Parathyroid adenoma (tissue), 2 donors: ENCODE results near the gene CDC42.

Source experiments
- H2AFZ ChIP-seq: fragments of 300-600 bp; sonication (generic); one replicate; pipeline ENCODE4 v1.7.0; 2017; ENCODE audit warnings: antibody characterized with exemption, mild to moderate bottlenecking
- H3K27ac ChIP-seq: fragments of 300-600 bp; sonication (generic); one replicate; pipeline ENCODE4 v1.7.0; 2017
- H3K27me3 ChIP-seq: fragments of 300-600 bp; sonication (generic); one replicate; pipeline ENCODE4 v1.7.0; 2017; ENCODE audit warnings: low read length; ENCODE audit not compliant: control insufficient read depth, insufficient read depth
- H3K36me3 ChIP-seq: fragments of 300-600 bp; sonication (generic); one replicate; pipeline ENCODE4 v1.7.0; 2017; ENCODE audit warnings: low read length; ENCODE audit not compliant: control insufficient read depth, insufficient read depth
- H3K4me1 ChIP-seq: fragments of 300-600 bp; sonication (generic); one replicate; pipeline ENCODE4 v1.7.0; 2017; ENCODE audit warnings: control low read depth
- H3K4me2 ChIP-seq: fragments of 300-600 bp; sonication (generic); one replicate; pipeline ENCODE4 v1.7.0; 2017; ENCODE audit warnings: low read length
- H3K4me3 ChIP-seq: fragments of 300-600 bp; sonication (generic); one replicate; pipeline ENCODE4 v1.7.0; 2017; ENCODE audit warnings: low read depth, low read length
- H3K79me2 ChIP-seq: fragments of 300-600 bp; sonication (generic); one replicate; pipeline ENCODE4 v1.7.0; 2017; ENCODE audit warnings: control low read depth
- H3K9ac ChIP-seq: fragments of 300-600 bp; sonication (generic); one replicate; pipeline ENCODE4 v1.7.0; 2017; ENCODE audit warnings: mild to moderate bottlenecking
- H3K9me3 ChIP-seq: fragments of 300-600 bp; sonication (generic); one replicate; pipeline ENCODE4 v1.7.0; 2017; ENCODE audit warnings: low read length; ENCODE audit not compliant: control insufficient read depth
- TF ChIP-seq, protein P1 (sequence below): fragments of 300-600 bp; sonication (generic); IDR thresholded peaks from one replicate; pipeline ENCODE4 v1.7.0; 2017; ENCODE audit warnings: antibody characterized with exemption, mild to moderate bottlenecking
- donor health status: primary hyperparathyroidism.

Gene CDC42

DNA sequence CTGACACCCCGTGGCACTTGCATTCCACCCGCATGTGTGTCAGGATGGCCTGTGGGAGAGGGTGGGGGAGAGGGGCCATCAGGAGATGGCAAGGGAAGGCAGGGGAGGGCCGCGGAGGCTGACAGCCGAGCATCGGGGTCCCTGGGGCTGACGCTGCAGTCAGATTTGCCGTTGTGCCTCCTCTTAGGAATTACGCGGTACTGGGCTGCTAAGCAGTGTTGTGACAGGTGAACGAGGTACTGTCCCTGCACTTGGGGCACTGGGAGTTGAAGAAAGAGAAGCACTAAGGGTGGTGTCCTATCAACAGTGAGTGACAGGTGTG is 67.9 kb downstream of the CDC42 start:
- no peak overlapping the region for H3K9ac ChIP-seq
- no peaks in the 10 kb centered on the region for H3K36me3 ChIP-seq
- H3K4me2 ChIP-seq, result no peak overlapping the region
- H3K27ac ChIP-seq, result no peak overlapping the region
- TF ChIP-seq, protein P1, sequence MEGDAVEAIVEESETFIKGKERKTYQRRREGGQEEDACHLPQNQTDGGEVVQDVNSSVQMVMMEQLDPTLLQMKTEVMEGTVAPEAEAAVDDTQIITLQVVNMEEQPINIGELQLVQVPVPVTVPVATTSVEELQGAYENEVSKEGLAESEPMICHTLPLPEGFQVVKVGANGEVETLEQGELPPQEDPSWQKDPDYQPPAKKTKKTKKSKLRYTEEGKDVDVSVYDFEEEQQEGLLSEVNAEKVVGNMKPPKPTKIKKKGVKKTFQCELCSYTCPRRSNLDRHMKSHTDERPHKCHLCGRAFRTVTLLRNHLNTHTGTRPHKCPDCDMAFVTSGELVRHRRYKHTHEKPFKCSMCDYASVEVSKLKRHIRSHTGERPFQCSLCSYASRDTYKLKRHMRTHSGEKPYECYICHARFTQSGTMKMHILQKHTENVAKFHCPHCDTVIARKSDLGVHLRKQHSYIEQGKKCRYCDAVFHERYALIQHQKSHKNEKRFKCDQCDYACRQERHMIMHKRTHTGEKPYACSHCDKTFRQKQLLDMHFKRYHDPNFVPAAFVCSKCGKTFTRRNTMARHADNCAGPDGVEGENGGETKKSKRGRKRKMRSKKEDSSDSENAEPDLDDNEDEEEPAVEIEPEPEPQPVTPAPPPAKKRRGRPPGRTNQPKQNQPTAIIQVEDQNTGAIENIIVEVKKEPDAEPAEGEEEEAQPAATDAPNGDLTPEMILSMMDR, result no peak
- H2AFZ ChIP-seq, result no peak overlapping the region
- H3K4me3 ChIP-seq, result no peak overlapping the region
- H3K4me1 ChIP-seq, result no peaks in the 10 kb centered on the region
- no peaks in the 10 kb centered on the region for H3K27me3 ChIP-seq
- no peaks in the 10 kb centered on the region for H3K79me2 ChIP-seq
- no peaks in the 10 kb centered on the region for H3K9me3 ChIP-seq

DNA sequence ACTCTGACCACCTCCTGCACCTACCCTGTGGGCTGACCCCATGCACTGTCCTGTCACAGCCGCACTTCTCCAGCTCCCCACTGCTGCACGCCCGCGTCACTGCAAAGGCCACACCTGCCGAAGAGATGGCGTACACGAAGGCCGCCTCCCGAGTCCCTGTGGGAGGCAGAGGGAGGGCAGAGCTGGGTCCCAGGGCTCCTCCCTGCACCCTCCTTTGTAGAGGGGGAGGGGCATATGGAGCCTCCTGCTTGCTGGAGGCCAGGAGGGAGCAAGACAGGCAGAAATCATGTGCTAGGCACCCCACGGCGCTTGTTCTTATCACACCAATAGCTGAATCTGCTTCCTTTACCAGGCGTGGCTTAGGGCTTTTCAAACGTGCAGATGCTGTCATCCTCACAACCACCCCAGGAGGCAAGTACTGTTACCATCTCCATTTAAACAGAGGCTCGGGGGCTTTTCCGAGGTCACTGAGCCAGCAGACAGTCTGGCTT is 69.0 kb downstream of the CDC42 start:
- no peak overlapping the region for H3K4me2 ChIP-seq
- no peaks in the 10 kb centered on the region for H3K27me3 ChIP-seq
- no peak overlapping the region for H3K27ac ChIP-seq
- TF ChIP-seq, protein P1, result no peak
- H3K4me1 ChIP-seq, result no peaks in the 10 kb centered on the region
- no peak overlapping the region for H2AFZ ChIP-seq
- no peak overlapping the region for H3K9ac ChIP-seq
- no peak overlapping the region for H3K4me3 ChIP-seq
- H3K79me2 ChIP-seq, result no peaks in the 10 kb centered on the region
- no peaks in the 10 kb centered on the region for H3K36me3 ChIP-seq
- H3K9me3 ChIP-seq, result no peaks in the 10 kb centered on the region

DNA sequence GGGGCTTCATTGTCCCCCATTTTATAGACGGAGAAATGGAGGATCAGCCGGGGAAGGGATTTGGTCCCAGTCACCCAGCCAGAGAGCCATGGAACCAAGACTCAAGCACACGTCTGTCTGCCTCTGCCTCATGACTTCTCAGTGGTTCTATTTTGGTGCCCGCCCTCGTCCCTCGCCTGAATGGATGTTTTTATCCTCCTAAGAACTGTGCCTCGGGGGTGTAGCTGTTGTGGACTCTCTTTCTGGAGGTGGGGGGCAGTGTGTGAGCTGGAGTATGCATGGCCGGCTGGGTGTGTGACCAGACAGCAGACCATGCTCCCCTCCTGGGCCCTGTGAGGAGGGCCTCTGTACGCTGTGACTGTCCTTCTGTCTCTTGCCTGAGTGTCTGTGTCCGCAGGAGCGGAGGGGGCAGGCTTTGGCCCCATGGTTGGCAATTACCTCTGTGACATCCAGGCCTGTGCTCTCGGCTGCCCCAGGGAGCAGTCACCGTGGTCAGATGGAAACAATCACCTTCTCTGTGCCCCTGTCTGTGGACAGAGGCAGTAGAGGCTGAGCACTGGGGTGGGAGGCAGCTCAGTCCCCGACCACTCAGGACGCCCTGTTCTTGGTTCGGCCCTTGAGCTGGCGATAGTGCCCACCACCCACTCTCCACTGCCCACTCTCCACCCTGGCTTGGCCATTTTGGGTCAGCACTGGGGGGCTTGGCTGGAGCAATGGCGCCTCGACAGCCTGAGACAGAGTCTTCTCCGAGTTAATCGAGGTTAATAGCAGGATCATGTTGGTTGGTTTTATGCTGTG is 70.0 kb downstream of the CDC42 start:
- H3K27me3 ChIP-seq, result no peaks in the 10 kb centered on the region
- TF ChIP-seq, protein P1, result no peak
- no peak overlapping the region for H3K9ac ChIP-seq
- no peak overlapping the region for H3K4me3 ChIP-seq
- H2AFZ ChIP-seq, result no peak overlapping the region
- H3K27ac ChIP-seq, result no peak overlapping the region
- no peaks in the 10 kb centered on the region for H3K9me3 ChIP-seq
- no peaks in the 10 kb centered on the region for H3K36me3 ChIP-seq
- no peak overlapping the region for H3K4me2 ChIP-seq
- H3K79me2 ChIP-seq, result no peaks in the 10 kb centered on the region
- no peaks in the 10 kb centered on the region for H3K4me1 ChIP-seq

DNA sequence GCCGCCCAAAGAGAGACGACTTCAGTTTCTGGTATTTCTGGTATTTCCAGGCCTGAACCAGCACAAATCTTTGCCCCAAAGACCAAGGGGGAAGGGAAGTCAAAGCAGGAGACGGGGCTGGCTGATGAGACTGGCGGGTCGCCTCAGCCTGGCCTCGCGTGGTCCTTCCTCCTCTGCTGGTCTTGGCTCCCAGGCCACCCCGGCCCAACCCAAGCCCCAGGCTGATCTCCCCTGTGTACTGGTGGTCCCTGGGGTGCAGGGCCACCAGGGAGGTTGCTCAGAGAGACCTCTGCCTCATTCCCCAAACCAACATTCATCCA is 70.5 kb downstream of the CDC42 start:
- Histone ChIP-seq H3K4me2 (no peak overlapping the region), H3K9ac (no peak overlapping the region), H3K4me3 (no peak overlapping the region), H3K4me1 (no peaks in the 10 kb centered on the region), H3K9me3 (no peaks in the 10 kb centered on the region), H3K79me2 (no peaks in the 10 kb centered on the region), H3K36me3 (no peaks in the 10 kb centered on the region), H3K27me3 (no peaks in the 10 kb centered on the region), H2AFZ (no peak overlapping the region), H3K27ac (no peak overlapping the region)
- TF ChIP-seq, protein P1, result no peak

DNA sequence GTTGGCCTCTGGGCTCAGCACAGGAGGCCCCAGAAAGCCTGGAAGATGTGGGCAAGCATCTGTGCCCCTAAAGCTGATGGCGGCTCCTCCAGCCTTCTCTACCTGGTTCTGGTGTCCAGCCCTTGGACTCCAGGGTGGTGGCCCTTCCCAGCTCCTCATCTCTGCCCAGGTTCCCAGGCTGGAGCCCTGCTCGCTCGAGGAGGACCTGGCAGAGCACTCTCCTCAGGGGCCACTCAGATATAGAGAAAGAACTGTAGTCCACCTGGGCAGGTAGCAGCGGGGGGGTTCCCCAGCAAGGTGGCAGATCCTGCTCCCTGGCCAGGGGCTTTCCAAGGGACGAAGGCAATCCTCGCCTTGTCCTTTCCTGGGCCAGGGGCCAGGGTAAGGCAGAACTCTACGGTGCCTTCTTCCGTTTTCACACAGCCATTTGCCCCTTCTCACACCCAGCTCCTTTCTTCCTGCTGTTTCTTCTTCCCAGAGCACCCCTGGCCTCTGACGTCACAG is 71.4 kb downstream of the CDC42 start:
- Histone ChIP-seq H3K79me2 (no peaks in the 10 kb centered on the region), H3K27me3 (no peaks in the 10 kb centered on the region), H3K9ac (no peak overlapping the region), H3K9me3 (no peaks in the 10 kb centered on the region), H3K27ac (no peak overlapping the region), H3K36me3 (no peaks in the 10 kb centered on the region), H3K4me2 (no peak overlapping the region), H3K4me1 (no peaks in the 10 kb centered on the region), H2AFZ (no peak overlapping the region), H3K4me3 (no peak overlapping the region)
- TF ChIP-seq, protein P1, result no peak
